Subcutaneous preadipocyte (primary cell): Measurements from ENCODE around the gene FBXL2. TPM values are rescaled to one million over a fixed set of nuclear protein-coding genes. Genes with fewer than 3 reads are reported as not detected.

Experiments used
- small RNA-seq: library from RNA; depleted of rRNA; stranded (forward); fragments of <200 nt; gene quantifications from one replicate; pipeline ENCODE3, GENCODE V24; 2012
- total RNA-seq: library from RNA; depleted of rRNA; stranded (reverse); fragments of >200 nt; gene quantifications from 2 replicates; pipeline ENCODE4 v1.2.3, GENCODE V29; 2012

FBXL2 gene, protein sequence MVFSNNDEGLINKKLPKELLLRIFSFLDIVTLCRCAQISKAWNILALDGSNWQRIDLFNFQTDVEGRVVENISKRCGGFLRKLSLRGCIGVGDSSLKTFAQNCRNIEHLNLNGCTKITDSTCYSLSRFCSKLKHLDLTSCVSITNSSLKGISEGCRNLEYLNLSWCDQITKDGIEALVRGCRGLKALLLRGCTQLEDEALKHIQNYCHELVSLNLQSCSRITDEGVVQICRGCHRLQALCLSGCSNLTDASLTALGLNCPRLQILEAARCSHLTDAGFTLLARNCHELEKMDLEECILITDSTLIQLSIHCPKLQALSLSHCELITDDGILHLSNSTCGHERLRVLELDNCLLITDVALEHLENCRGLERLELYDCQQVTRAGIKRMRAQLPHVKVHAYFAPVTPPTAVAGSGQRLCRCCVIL
- 6.6 and 8.0 TPM in 2 replicates for total RNA-seq

DNA sequence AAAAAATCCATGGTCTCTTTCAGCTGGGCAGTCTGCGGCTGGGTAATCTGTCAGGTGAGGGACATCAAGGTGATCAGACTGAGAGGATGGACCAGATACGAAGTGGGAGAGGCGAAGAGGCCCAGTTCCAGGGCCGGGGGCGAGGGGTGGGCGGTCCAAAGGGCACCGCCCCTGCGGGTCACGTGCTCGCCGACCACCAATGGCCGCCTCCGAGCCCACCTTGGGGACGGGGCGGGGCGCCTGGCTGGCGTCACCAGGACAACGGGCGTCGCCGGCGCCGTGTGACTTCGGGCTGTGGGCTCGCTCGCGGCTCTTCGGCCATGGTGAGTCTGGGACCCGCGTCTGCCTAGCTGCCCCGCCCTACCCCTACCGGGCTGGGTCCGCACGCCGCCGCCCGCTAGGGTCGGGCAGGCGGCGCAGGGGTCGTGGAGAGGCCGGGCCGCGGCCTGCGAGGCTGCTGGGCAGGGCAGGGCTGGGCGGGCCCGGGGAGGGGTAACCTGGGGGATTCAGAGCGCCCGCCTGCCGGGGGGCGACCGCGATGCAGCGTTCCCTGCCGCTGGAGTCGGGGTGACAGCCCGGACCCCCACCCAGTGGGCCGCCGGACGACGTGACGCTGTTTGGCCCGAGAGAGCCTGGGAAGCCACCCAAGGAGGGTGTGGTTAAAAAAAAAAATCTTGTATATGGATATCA, at the start of gene FBXL2:
FBXL2 (plus strand) TSS at position 250 of the 690 bp plus-strand sequence; CDS start at position 321, 71 bp downstream.

Small RNA genes within 50 kb of the gene (small RNA-seq; reads per million reads assigned to genes)
- gene RNU7-110P, result not detected

Other genes starting within 250 kb of the FBXL2 start
- gene GLB1, start 180.3 kb upstream of the FBXL2 start, total RNA-seq, result 43.6 and 48.5 TPM in 2 replicates
- 4.4 and 5.1 TPM in 2 replicates for gene TMPPE, start 180.3 kb upstream of the FBXL2 start, total RNA-seq
- gene CRTAP, start 163.4 kb upstream of the FBXL2 start, total RNA-seq, result 240 and 248 TPM in 2 replicates
- gene SUSD5, start 58.6 kb upstream of the FBXL2 start, total RNA-seq, result 1.1 and 2.9 TPM in 2 replicates
- gene UBP1, start 163.0 kb downstream of the FBXL2 start, total RNA-seq, result 46.7 and 61.4 TPM in 2 replicates